K562 (cell line): ENCODE data around the gene ZNF593OS. TPM values are rescaled to one million over a fixed set of nuclear protein-coding genes. Genes with fewer than 3 reads are reported as not detected.

ENCODE experiments used
- BRCA1 ChIP-seq, 2 experiments: fragments of 450-650 bp in 1 of 2; sonication (generic) in 1 of 2; formaldehyde crosslinking in 1 of 2; IDR thresholded peaks; 2 replicates each; pipeline versions ENCODE4 v1.5.0 to v1.6.1; 2017 to 2020; ENCODE audit warnings: mild to moderate bottlenecking in 1 of 2, missing genetic modification reagents in 1 of 2
- CREBBP ChIP-seq: IDR thresholded peaks from one replicate; pipeline ENCODE4 v1.6.1; 2012; ENCODE audit warnings: low read depth, mild to moderate bottlenecking, control low read depth, inconsistent platforms, low read length
- ILK ChIP-seq: fragments of 450-650 bp; IDR thresholded peaks from 2 replicates; pipeline ENCODE4 v1.6.1; 2016; ENCODE audit warnings: missing genetic modification characterization, low read depth, mild to moderate bottlenecking, missing compliant biosample characterization, moderate library complexity, borderline replicate concordance
- KAT8 ChIP-seq: fragments of 450-650 bp; IDR thresholded peaks from 2 replicates; pipeline ENCODE4 v1.6.1; 2016; ENCODE audit warnings: low read depth, mild to moderate bottlenecking
- MIER1 ChIP-seq: fragments of 450-650 bp; IDR thresholded peaks from 2 replicates; pipeline ENCODE4 v1.6.1; 2016; ENCODE audit warnings: antibody characterized with exemption, mild to moderate bottlenecking, low read depth
- NCOA2 ChIP-seq, 2 experiments: fragments of 450-650 bp; IDR thresholded peaks; 2 replicates each; pipeline ENCODE4 v1.6.1; 2018; ENCODE audit warnings: mild to moderate bottlenecking in 2 of 2, moderate library complexity in 1 of 2; ENCODE audit not compliant: partially characterized antibody in 2 of 2
- NCOA6 ChIP-seq: fragments of 450-650 bp; IDR thresholded peaks from 2 replicates; pipeline ENCODE4 v1.6.1; 2017; ENCODE audit warnings: mild to moderate bottlenecking
- NR2F6 ChIP-seq: fragments of 450-650 bp; formaldehyde crosslinking; IDR thresholded peaks from 2 replicates; pipeline ENCODE4 v1.4.0; 2020; ENCODE audit warnings: mild to moderate bottlenecking
- TCFL5 ChIP-seq: fragments of 250-450 bp; sonication (Bioruptor Pico); conservative IDR thresholded peaks from 2 replicates; pipeline ENCODE4 v1.6.1; 2021; ENCODE audit warnings: mild to moderate bottlenecking, moderate library complexity, matching md5 sums
- XRCC4 ChIP-seq: IDR thresholded peaks from one replicate; pipeline ENCODE4 v1.6.1; 2011; ENCODE audit not compliant: insufficient read depth, insufficient read length; ENCODE audit errors: extremely low read depth
- ZNF384 ChIP-seq: IDR thresholded peaks from 2 replicates; pipeline ENCODE4 v1.6.1; 2012; ENCODE audit warnings: low read depth, low read length, improper control_type of control experiment
- polyA plus RNA-seq, 8 experiments: library from polyadenylated mRNA; depleted of rRNA in 4 of 8; stranded (reverse) in 5 of 8; unstranded in 3 of 8; fragments of >200 nt; fragmentation: Nextera tagmentation in 2 of 8; fragmentation: Illumina TruSeq in 1 of 8; extraction: Ambion mirVana in 2 of 8; extraction: Trizol in 1 of 8; gene quantifications; 2 replicates each; pipeline versions ENCODE4 v1.2.1 to v1.2.3, GENCODE V29; 2011 to 2014; ENCODE audit warnings: inconsistent platforms in 1 of 8, missing spikeins in 1 of 8
- total RNA-seq, 7 experiments: library from RNA; depleted of rRNA in 6 of 7; stranded (reverse); fragments of >200 nt in 6 of 7; fragmentation: Illumina TruSeq in 2 of 7; extraction: Trizol in 2 of 7; gene quantifications; 2 replicates each; pipeline versions ENCODE4 v1.2.1 to v1.2.3, GENCODE V29; 2011 to 2021; ENCODE audit warnings: low replicate concordance in 1 of 7
- TF ChIP-seq, protein P1 (sequence below): fragments of 250-450 bp; sonication (Bioruptor Pico); IDR thresholded peaks from 2 replicates; pipeline ENCODE4 v1.4.0; 2020; ENCODE audit warnings: mild to moderate bottlenecking, moderate library complexity, borderline replicate concordance
- TF ChIP-seq, protein P2 (sequence below): fragments of 250-450 bp; sonication (Bioruptor Pico); IDR thresholded peaks from 2 replicates; pipeline ENCODE4 v1.5.0; 2021; ENCODE audit warnings: mild to moderate bottlenecking, borderline replicate concordance
- TF ChIP-seq, protein P3 (sequence below): sonication (generic); formaldehyde crosslinking; IDR thresholded peaks from 2 replicates; pipeline ENCODE4 v1.8.0; 2022; ENCODE audit warnings: missing genetic modification reagents, mild to moderate bottlenecking, moderate library complexity, borderline replicate concordance
- TF ChIP-seq, protein P4 (sequence below): fragments of 450-650 bp; conservative IDR thresholded peaks from 2 replicates; pipeline ENCODE4 v1.6.1; 2016; ENCODE audit warnings: missing genetic modification characterization, low read depth, mild to moderate bottlenecking, control low read depth, missing compliant biosample characterization
- TF ChIP-seq, protein P5 (sequence below), 3 experiments: fragments of 200-800 bp in 1 of 3; sonication (Bioruptor generic) in 1 of 3; sonication (generic) in 1 of 3; formaldehyde crosslinking in 1 of 3; IDR thresholded peaks; 2 replicates each; pipeline versions ENCODE4 v1.6.1 to v1.8.0; 2016 to 2022; ENCODE audit warnings: mild to moderate bottlenecking in 2 of 3, missing compliant biosample characterization in 2 of 3, missing genetic modification characterization in 2 of 3, missing genetic modification reagents in 1 of 3

Gene ZNF593OS
- total and polyA plus RNA-seq, 9 of the 15 experiments (the other 6 are each of a cell fraction or from before 2014, with no cell fraction given), result 0.24 to 0.27 TPM; not detected in 7

DNA sequence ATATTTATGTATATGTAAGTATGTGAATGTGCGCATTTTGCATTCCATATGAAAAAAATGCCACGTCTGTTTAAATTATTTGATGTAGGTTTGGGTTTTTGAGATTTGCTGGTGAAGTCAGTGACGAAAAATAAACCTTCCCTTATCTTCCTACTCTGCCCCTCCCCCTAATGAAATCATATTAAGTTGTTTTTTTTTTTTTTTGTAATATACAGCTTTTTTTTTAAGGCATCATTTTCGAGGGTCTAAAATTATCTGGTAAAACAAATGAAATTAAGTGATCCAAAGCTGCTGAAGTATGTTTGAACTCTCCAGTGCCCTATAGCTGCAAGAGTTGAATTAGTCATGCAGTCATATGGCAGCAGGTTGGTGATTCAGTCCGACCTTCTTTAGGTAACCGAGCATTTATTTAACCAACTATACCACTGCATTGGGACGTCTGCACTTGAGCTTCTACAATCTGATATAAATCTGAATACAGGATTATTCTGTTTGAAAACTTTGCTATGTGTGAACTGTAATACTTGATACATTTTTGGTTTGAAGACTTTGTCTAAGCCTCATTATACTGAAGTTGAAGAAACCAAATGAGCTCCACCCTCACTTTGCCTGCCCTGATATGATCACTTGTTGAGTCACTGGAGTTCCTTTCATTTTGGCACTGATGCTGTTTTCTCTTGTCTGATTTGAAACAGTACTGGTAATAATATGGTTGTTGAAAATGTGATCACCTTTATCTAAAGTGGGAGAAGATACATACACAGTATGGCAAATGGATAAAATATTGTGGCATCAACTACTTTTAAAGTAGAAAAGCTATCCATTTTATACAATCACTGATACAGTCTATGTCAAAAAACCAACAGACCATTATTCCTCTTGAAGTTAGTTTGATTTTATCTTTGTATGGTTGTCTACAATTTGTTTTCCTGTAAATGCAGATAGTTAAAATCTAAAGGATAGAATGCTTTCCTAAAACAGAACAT, 48.4 kb downstream of the ZNF593OS start (continued):
- TF ChIP-seq XRCC4 (no peak), TCFL5 (no peak), KAT8 (no peak), NR2F6 (CRISPR knock-in tag) (no peak), CREBBP (no peak), MIER1 (peak; percentile 54; the same call in 1 of the 2 replicates), ZNF384 (peak; percentile 50), NCOA2 (IDR thresholded peaks at IDR 0.05; ENCODE audit: partially characterized antibody in 2 of 2) (peak; percentile 20 to 28), BRCA1 (IDR thresholded peaks at IDR 0.05) (no peak), BRCA1 (CRISPR knock-in tag; IDR thresholded peaks at IDR 0.05) (no peak), ILK (no peak), NCOA6 (no peak)
- TF ChIP-seq, protein P1, sequence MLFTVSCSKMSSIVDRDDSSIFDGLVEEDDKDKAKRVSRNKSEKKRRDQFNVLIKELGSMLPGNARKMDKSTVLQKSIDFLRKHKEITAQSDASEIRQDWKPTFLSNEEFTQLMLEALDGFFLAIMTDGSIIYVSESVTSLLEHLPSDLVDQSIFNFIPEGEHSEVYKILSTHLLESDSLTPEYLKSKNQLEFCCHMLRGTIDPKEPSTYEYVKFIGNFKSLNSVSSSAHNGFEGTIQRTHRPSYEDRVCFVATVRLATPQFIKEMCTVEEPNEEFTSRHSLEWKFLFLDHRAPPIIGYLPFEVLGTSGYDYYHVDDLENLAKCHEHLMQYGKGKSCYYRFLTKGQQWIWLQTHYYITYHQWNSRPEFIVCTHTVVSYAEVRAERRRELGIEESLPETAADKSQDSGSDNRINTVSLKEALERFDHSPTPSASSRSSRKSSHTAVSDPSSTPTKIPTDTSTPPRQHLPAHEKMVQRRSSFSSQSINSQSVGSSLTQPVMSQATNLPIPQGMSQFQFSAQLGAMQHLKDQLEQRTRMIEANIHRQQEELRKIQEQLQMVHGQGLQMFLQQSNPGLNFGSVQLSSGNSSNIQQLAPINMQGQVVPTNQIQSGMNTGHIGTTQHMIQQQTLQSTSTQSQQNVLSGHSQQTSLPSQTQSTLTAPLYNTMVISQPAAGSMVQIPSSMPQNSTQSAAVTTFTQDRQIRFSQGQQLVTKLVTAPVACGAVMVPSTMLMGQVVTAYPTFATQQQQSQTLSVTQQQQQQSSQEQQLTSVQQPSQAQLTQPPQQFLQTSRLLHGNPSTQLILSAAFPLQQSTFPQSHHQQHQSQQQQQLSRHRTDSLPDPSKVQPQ, result no peak
- TF ChIP-seq, protein P2, sequence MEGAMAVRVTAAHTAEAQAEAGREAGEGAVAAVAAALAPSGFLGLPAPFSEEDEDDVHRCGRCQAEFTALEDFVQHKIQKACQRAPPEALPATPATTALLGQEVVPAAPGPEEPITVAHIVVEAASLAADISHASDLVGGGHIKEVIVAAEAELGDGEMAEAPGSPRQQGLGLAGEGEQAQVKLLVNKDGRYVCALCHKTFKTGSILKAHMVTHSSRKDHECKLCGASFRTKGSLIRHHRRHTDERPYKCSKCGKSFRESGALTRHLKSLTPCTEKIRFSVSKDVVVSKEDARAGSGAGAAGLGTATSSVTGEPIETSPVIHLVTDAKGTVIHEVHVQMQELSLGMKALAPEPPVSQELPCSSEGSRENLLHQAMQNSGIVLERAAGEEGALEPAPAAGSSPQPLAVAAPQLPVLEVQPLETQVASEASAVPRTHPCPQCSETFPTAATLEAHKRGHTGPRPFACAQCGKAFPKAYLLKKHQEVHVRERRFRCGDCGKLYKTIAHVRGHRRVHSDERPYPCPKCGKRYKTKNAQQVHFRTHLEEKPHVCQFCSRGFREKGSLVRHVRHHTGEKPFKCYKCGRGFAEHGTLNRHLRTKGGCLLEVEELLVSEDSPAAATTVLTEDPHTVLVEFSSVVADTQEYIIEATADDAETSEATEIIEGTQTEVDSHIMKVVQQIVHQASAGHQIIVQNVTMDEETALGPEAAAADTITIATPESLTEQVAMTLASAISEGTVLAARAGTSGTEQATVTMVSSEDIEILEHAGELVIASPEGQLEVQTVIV (CRISPR knock-in tag), result no peak
- TF ChIP-seq, protein P3, sequence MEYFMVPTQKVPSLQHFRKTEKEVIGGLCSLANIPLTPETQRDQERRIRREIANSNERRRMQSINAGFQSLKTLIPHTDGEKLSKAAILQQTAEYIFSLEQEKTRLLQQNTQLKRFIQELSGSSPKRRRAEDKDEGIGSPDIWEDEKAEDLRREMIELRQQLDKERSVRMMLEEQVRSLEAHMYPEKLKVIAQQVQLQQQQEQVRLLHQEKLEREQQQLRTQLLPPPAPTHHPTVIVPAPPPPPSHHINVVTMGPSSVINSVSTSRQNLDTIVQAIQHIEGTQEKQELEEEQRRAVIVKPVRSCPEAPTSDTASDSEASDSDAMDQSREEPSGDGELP (CRISPR knock-in tag), result no peak; the same call in 1 of the 2 replicates
- TF ChIP-seq, protein P4, sequence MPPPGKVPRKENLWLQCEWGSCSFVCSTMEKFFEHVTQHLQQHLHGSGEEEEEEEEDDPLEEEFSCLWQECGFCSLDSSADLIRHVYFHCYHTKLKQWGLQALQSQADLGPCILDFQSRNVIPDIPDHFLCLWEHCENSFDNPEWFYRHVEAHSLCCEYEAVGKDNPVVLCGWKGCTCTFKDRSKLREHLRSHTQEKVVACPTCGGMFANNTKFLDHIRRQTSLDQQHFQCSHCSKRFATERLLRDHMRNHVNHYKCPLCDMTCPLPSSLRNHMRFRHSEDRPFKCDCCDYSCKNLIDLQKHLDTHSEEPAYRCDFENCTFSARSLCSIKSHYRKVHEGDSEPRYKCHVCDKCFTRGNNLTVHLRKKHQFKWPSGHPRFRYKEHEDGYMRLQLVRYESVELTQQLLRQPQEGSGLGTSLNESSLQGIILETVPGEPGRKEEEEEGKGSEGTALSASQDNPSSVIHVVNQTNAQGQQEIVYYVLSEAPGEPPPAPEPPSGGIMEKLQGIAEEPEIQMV, result 0 out of 2 replicates have a peak, but pooled peaks have one; percentile 42
- TF ChIP-seq, protein P5, sequence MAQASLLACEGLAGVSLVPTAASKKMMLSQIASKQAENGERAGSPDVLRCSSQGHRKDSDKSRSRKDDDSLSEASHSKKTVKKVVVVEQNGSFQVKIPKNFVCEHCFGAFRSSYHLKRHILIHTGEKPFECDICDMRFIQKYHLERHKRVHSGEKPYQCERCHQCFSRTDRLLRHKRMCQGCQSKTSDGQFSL (CRISPR knock-in tag; IDR thresholded peaks at IDR 0.05), result no peak
- TF ChIP-seq, protein P5 (tag; IDR thresholded peaks at IDR 0.05), result no peak
